ENCODE results near the gene GMDS. TPM values are rescaled to one million over a fixed set of nuclear protein-coding genes. Genes with fewer than 3 reads are reported as not detected.

GMDS gene
- total RNA-seq, 1 experiment from 2014 or later, result 27.6 TPM

GRCh38 chr6:2133716-2134310, 111.6 kb downstream of the GMDS start:
- Histone ChIP-seq H3K79me1 (ENCODE audit: insufficient read depth, low read depth, low read length, poor library complexity, severe bottlenecking) (no peaks in the 10 kb centered on the region), H3K9ac (ENCODE audit: extremely low read depth, insufficient read length, low read length) (no peak overlapping the region), H2BK120ac (ENCODE audit: low read depth, low read length, poor library complexity, severe bottlenecking) (no peak overlapping the region), H4K5ac (ENCODE audit: insufficient read length, low read depth, low read length) (no peak overlapping the region), H3K79me2 (ENCODE audit: insufficient read depth, low read length) (no peaks in the 10 kb centered on the region), H2AK5ac (ENCODE audit: insufficient read length, low read length) (no peak overlapping the region), H2BK5ac (ENCODE audit: insufficient read length, low read length) (no peak overlapping the region), H2AFZ (ENCODE audit: low read length) (no peak overlapping the region), H3K14ac (ENCODE audit: insufficient read depth, low read length) (no peak overlapping the region), H4K91ac (ENCODE audit: insufficient read length, low read depth, low read length) (no peak overlapping the region), H4K8ac (replicated peaks; ENCODE audit: insufficient read length, low read depth, low read length) (no peak overlapping the region), H3K27me3 (ENCODE audit: insufficient read depth, low read length) (no peaks in the 10 kb centered on the region), H4K20me1 (ENCODE audit: control insufficient read depth, insufficient read depth, insufficient read length) (no peaks in the 10 kb centered on the region), H3K4me2 (ENCODE audit: insufficient read depth, insufficient read length, low read length) (no peak overlapping the region), H3K18ac (ENCODE audit: insufficient read length, low read depth, low read length) (no peak overlapping the region), H3K23me2 (ENCODE audit: insufficient read length, low read depth, low read length, poor library complexity, severe bottlenecking) (no peaks in the 10 kb centered on the region), H2BK12ac (ENCODE audit: insufficient read length, low read depth, low read length) (no peak overlapping the region), H3K9me3 (ENCODE audit: control insufficient read depth, low read depth, low read length) (no peaks in the 10 kb centered on the region), H3T11ph (ENCODE audit: low read length) (no peak overlapping the region), H3K4me1 (ENCODE audit: insufficient read depth, low read length) (peaks cover 2% of the 10 kb centered on the region), H3K27ac (ENCODE audit: insufficient read length, low read depth, low read length) (no peak overlapping the region), H3K23ac (ENCODE audit: insufficient read length, low read depth, low read length) (no peak overlapping the region), H3K4ac (ENCODE audit: low read depth, low read length) (no peak overlapping the region), H2BK15ac (ENCODE audit: low read depth, low read length) (no peak overlapping the region), H3K56ac (ENCODE audit: insufficient read length, low read depth, low read length) (no peak overlapping the region), H2BK20ac (ENCODE audit: low read depth, low read length, poor library complexity, severe bottlenecking) (no peak overlapping the region)
- no peak for DNase-seq
- no peaks in the 10 kb centered on the region for H3K27me3 Mint-ChIP-seq (ENCODE audit: low read depth)
- no peaks in the 10 kb centered on the region for H3K36me3 Mint-ChIP-seq (ENCODE audit: insufficient read depth in 1 of 3, low read depth in 3 of 3)
- TF ChIP-seq CTCF (conservative IDR thresholded peaks at IDR 0.05), result no peak
- no peak overlapping the region for H3K27ac Mint-ChIP-seq
- no peaks in the 10 kb centered on the region for H3K9me3 Mint-ChIP-seq
- no peak overlapping the region for H3K4me3 Mint-ChIP-seq
- H3K4me1 Mint-ChIP-seq, result peaks cover 25% of the 10 kb centered on the region in 2 experiments
- no CpG with 5 or more reads among the region's 7 CpGs for WGBS (ENCODE audit: extremely low coverage, insufficient read length, low lambda C conversion rate)
